ENCODE data around the gene FAM240A. TPM values are rescaled to one million over a fixed set of nuclear protein-coding genes. Genes with fewer than 3 reads are reported as not detected.

FAM240A gene
- total and polyA plus RNA-seq, 2 donors from 2014 or later: 0.44 TPM; not detected in 1

GRCh38 chr3:46578973-46579755 lies 33.2 kb upstream of the FAM240A start:
- Histone ChIP-seq H3K9me3 (ENCODE audit: control insufficient read depth in 2 of 3, insufficient read depth in 1 of 3, low read length in 3 of 3) (no peaks in the 10 kb centered on the region), H3K36me3 (ENCODE audit: control insufficient read depth in 2 of 3, insufficient read depth in 3 of 3, low read length in 3 of 3) (no peaks in the 10 kb centered on the region), H3K27me3 (ENCODE audit: control insufficient read depth, insufficient read depth, low read length) (peaks cover 5% of the 10 kb centered on the region), H3K27ac (ENCODE audit: low read depth in 2 of 2, low read length in 2 of 2) (peak overlapping the region in 1 of 2 donors; percentile 38), H3K9ac (ENCODE audit: low read length in 3 of 3) (no peak overlapping the region), H3K4me1 (ENCODE audit: control insufficient read depth in 2 of 3, insufficient read depth in 2 of 3, low read depth in 1 of 3, low read length in 3 of 3) (peaks cover 0 to 17% (median 0%) of the 10 kb centered on the region in 3 donors), H3K4me3 (ENCODE audit: low read length in 3 of 3) (peak overlapping the region in 1 of 3 donors; percentile 9)
- DNase-seq (no peak), FAIRE-seq (no peak)
- intact Hi-C loops (cut with DNase I): no loop called here
- TF ChIP-seq, protein P1, sequence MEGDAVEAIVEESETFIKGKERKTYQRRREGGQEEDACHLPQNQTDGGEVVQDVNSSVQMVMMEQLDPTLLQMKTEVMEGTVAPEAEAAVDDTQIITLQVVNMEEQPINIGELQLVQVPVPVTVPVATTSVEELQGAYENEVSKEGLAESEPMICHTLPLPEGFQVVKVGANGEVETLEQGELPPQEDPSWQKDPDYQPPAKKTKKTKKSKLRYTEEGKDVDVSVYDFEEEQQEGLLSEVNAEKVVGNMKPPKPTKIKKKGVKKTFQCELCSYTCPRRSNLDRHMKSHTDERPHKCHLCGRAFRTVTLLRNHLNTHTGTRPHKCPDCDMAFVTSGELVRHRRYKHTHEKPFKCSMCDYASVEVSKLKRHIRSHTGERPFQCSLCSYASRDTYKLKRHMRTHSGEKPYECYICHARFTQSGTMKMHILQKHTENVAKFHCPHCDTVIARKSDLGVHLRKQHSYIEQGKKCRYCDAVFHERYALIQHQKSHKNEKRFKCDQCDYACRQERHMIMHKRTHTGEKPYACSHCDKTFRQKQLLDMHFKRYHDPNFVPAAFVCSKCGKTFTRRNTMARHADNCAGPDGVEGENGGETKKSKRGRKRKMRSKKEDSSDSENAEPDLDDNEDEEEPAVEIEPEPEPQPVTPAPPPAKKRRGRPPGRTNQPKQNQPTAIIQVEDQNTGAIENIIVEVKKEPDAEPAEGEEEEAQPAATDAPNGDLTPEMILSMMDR (IDR thresholded peaks at IDR 0.05; ENCODE audit: borderline replicate concordance, extremely low read depth, insufficient read depth): no peak

- H3K4me3 ChIP-seq (ENCODE audit: low read length in 3 of 3): peak overlapping the region in 1 of 3 donors; percentile 9
- intact Hi-C loops (cut with DNase I): no loop called here
- no peaks in the 10 kb centered on the region for H3K36me3 ChIP-seq (ENCODE audit: control insufficient read depth in 2 of 3, insufficient read depth in 3 of 3, low read length in 3 of 3)
- peaks cover 0 to 15% (median 0%) of the 10 kb centered on the region in 3 donors for H3K4me1 ChIP-seq (ENCODE audit: control insufficient read depth in 2 of 3, insufficient read depth in 2 of 3, low read depth in 1 of 3, low read length in 3 of 3)
- H3K9ac ChIP-seq (ENCODE audit: low read length in 3 of 3): no peak overlapping the region
- no peaks in the 10 kb centered on the region for H3K9me3 ChIP-seq (ENCODE audit: control insufficient read depth in 2 of 3, insufficient read depth in 1 of 3, low read length in 3 of 3)
- H3K27me3 ChIP-seq (ENCODE audit: control insufficient read depth, insufficient read depth, low read length): peaks cover 5% of the 10 kb centered on the region
- TF ChIP-seq, protein P1 (IDR thresholded peaks at IDR 0.05; ENCODE audit: borderline replicate concordance, extremely low read depth, insufficient read depth): no peak
- FAIRE-seq (no peak), DNase-seq (peak in 2 of 5 donors; percentile 33 to 35)
- peak overlapping the region in 1 of 2 donors; percentile 38 for H3K27ac ChIP-seq (ENCODE audit: low read depth in 2 of 2, low read length in 2 of 2)
Measured at GRCh38 chr3:46579756-46580286, 32.5 kb upstream of the FAM240A start.

DNA sequence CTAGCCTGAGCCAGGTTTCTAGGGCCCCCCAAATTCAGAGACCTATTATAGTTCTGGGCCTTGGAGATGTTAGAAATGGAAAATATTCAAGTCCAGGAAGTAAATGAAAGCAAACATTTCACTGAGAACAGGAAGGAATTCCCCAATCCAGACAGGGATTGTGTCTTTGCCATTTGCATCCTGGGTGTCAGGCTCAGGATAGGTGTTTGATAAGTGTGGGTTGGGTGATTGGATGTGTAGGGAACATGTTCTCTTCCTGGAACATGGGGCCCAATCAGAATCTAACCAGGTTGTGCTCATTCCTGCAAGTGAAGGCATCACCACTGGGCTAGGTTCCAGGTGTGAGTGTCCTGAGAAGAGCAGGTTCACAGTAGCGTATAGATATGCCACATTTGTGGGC lies 31.6 kb upstream of the FAM240A start:
- H3K9ac ChIP-seq (ENCODE audit: low read length in 3 of 3): no peak overlapping the region
- no peak overlapping the region for H3K4me3 ChIP-seq (ENCODE audit: low read length in 3 of 3)
- DNase-seq (no peak), FAIRE-seq (no peak)
- no peaks in the 10 kb centered on the region for H3K36me3 ChIP-seq (ENCODE audit: control insufficient read depth in 2 of 3, insufficient read depth in 3 of 3, low read length in 3 of 3)
- H3K9me3 ChIP-seq (ENCODE audit: control insufficient read depth in 2 of 3, insufficient read depth in 1 of 3, low read length in 3 of 3): no peaks in the 10 kb centered on the region
- intact Hi-C loops (cut with DNase I): no loop called here
- H3K27me3 ChIP-seq (ENCODE audit: control insufficient read depth, insufficient read depth, low read length): peaks cover 5% of the 10 kb centered on the region
- H3K4me1 ChIP-seq (ENCODE audit: control insufficient read depth in 2 of 3, insufficient read depth in 2 of 3, low read depth in 1 of 3, low read length in 3 of 3): peaks cover 0 to 13% (median 5%) of the 10 kb centered on the region in 3 donors
- no peak overlapping the region for H3K27ac ChIP-seq (ENCODE audit: low read depth in 2 of 2, low read length in 2 of 2)
- TF ChIP-seq, protein P1 (IDR thresholded peaks at IDR 0.05; ENCODE audit: borderline replicate concordance, extremely low read depth, insufficient read depth): no peak
